GM12864 (cell line): ENCODE measurements around the gene TRPM5.

ENCODE experiments used
- DNase-seq: peaks from one replicate; pipeline ENCODE4 v3.0.0-alpha.2; 2011; ENCODE audit warnings: low read depth
- H3K4me3 ChIP-seq: 2 replicates; pipeline ENCODE4 v1.5.1; 2011; ENCODE audit warnings: mild to moderate bottlenecking, low read depth, low read length, control low read depth
- CTCF ChIP-seq: IDR thresholded peaks from 2 replicates; pipeline ENCODE4 v1.5.1; 2011; ENCODE audit warnings: low read depth, mild to moderate bottlenecking, moderate library complexity, low read length, control low read depth, inconsistent platforms; ENCODE audit errors: missing control alignments

The TRPM5 gene

GRCh38 chr11:2443881-2444820 is at the start of gene TRPM5:
TRPM5 (minus strand) TSS chr11:2444514; CDS start chr11:2423036, 21,478 bp downstream.
- TF ChIP-seq CTCF = no peak
- no peak within 1 kb of the TSS; the same call in 1 of the 2 replicates for H3K4me3 ChIP-seq
- no peak for DNase-seq

- DNase-seq = no peak
- no peak overlapping the region for H3K4me3 ChIP-seq
- no peak for TF ChIP-seq CTCF
These were observed 44.8 kb upstream of the TRPM5 start for GRCh38 chr11:2489083-2489482.

- DNase-seq = no peak
- H3K4me3 ChIP-seq = no peak overlapping the region
- TF ChIP-seq CTCF = no peak
These were observed 43.7 kb upstream of the TRPM5 start for GRCh38 chr11:2488004-2488403.

- no peak for DNase-seq
- no peak for TF ChIP-seq CTCF
- no peak overlapping the region for H3K4me3 ChIP-seq
These were observed 40.3 kb upstream of the TRPM5 start for GRCh38 chr11:2484576-2485125.

- DNase-seq = no peak
- no peak overlapping the region for H3K4me3 ChIP-seq
- no peak for TF ChIP-seq CTCF
These were observed 39.1 kb upstream of the TRPM5 start for GRCh38 chr11:2483426-2483825.

GRCh38 chr11:2482745-2483144 is 38.4 kb upstream of the TRPM5 start:
- no peak overlapping the region for H3K4me3 ChIP-seq
- DNase-seq = no peak
- no peak for TF ChIP-seq CTCF
